Activated CD4-positive, alpha-beta T cell treated with anti-CD3 and anti-CD28 coated beads for 1 hour (primary cell): ENCODE data around the gene SLC16A8.
A peak's percentile ranks its signal among the peaks of the same experiment; 100 is the strongest.

Experiments
- DNase-seq: peaks from one replicate; pipeline ENCODE4 v3.0.0-alpha.2; 2020

Gene SLC16A8

GRCh38 chr22:38071421-38072321 is 12.3 kb downstream of the SLC16A8 start:
- DNase-seq: no peak

- no peak for DNase-seq
These were observed 13.6 kb downstream of the SLC16A8 start for GRCh38 chr22:38070250-38070921.

- DNase-seq: no peak
These were observed 14.4 kb downstream of the SLC16A8 start for GRCh38 chr22:38069372-38070249.

- no peak for DNase-seq
These were observed 15.2 kb downstream of the SLC16A8 start for GRCh38 chr22:38068641-38069371.

GRCh38 chr22:38067761-38068360 is 16.1 kb downstream of the SLC16A8 start:
- DNase-seq: no peak

- no peak for DNase-seq
These were observed 17.0 kb downstream of the SLC16A8 start for GRCh38 chr22:38067028-38067415.

- no peak for DNase-seq
These were observed 17.5 kb downstream of the SLC16A8 start for GRCh38 chr22:38066381-38067027.

- no peak for DNase-seq
These were observed 18.4 kb downstream of the SLC16A8 start for GRCh38 chr22:38065539-38065938.

GRCh38 chr22:38062791-38063190 is 21.2 kb downstream of the SLC16A8 start:
- DNase-seq: no peak

- peak; percentile 66 for DNase-seq
These were observed 26.8 kb downstream of the SLC16A8 start, which contains the start of gene PICK1 for GRCh38 chr22:38056969-38057891. Gene PICK1, plus strand, starts transcription at chr22:38057404. Its CDS starts 406 bp downstream, at chr22:38057810.

- peak; percentile 69 for DNase-seq
These were observed 31.8 kb downstream of the SLC16A8 start for GRCh38 chr22:38051900-38052862.

GRCh38 chr22:38051261-38051660 is 32.7 kb downstream of the SLC16A8 start:
- no peak for DNase-seq

- no peak for DNase-seq
These were observed 33.3 kb downstream of the SLC16A8 start for GRCh38 chr22:38050720-38051119.

- DNase-seq: no peak
These were observed 34.0 kb downstream of the SLC16A8 start for GRCh38 chr22:38049812-38050619.

- no peak for DNase-seq
These were observed 37.8 kb downstream of the SLC16A8 start for GRCh38 chr22:38046070-38046748.

GRCh38 chr22:38043151-38044039 is 40.6 kb downstream of the SLC16A8 start:
- no peak for DNase-seq

GRCh38 chr22:38042488-38042790 is 41.5 kb downstream of the SLC16A8 start:
- DNase-seq: no peak
